NB4 (cell line): ENCODE results near the gene TDRD6.

ENCODE experiments used
- DNase-seq: peaks from one replicate; pipeline ENCODE4 v3.0.0; 2010; ENCODE audit warnings: low read depth
- H3K4me3 ChIP-seq: one replicate; pipeline ENCODE4 v1.5.1; 2011; ENCODE audit warnings: mild to moderate bottlenecking, low read depth, low read length, moderate library complexity
- CTCF ChIP-seq: IDR thresholded peaks from one replicate; pipeline ENCODE4 v1.5.1; 2012; ENCODE audit warnings: low read depth, low read length
- MAX ChIP-seq: IDR thresholded peaks from 2 replicates; pipeline ENCODE4 v1.6.1; 2011; ENCODE audit warnings: low read depth, low read length
- MYC ChIP-seq: IDR thresholded peaks from 2 replicates; pipeline ENCODE4 v1.6.1; 2011; ENCODE audit warnings: low read depth, low read length
- POLR2A ChIP-seq: IDR thresholded peaks from 2 replicates; pipeline ENCODE4 v1.6.1; 2011; ENCODE audit warnings: mild to moderate bottlenecking; ENCODE audit not compliant: insufficient read length; ENCODE audit errors: extremely low read depth

Gene TDRD6

GRCh38 chr6:46653439-46654195, 34.1 kb upstream of the TDRD6 start:
- H3K4me3 ChIP-seq, result no peak overlapping the region
- no peak for TF ChIP-seq MYC
- no peak for TF ChIP-seq POLR2A
- no peak for TF ChIP-seq CTCF
- DNase-seq, result no peak

- peak; percentile 20 for DNase-seq
- H3K4me3 ChIP-seq, result no peak overlapping the region
- TF ChIP-seq MAX, result no peak
- peak; percentile 38 for TF ChIP-seq CTCF
- TF ChIP-seq POLR2A, result no peak
- no peak for TF ChIP-seq MYC
Measured at GRCh38 chr6:46655803-46656202, 31.9 kb upstream of the TDRD6 start.

DNA sequence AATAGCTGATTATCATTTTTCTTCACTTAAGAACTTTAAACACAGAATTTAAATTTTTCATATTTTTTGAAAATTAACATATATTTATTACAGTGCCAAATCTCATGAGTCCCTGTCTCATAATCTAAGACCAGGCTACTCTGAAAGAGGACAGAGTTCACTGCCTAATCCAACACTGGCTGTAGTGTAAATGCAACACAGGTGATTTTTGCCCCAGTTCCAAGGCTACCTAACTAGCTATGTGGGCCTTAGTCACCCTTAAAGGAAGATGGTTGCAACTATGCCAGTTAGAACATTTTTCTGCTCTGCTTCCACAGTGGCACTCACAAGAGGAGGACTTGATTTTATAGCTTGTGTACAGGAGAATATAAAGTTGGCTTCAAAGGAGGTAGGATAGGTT, 30.0 kb upstream of the TDRD6 start:
- no peak for DNase-seq
- H3K4me3 ChIP-seq, result no peak overlapping the region
- TF ChIP-seq MYC, result no peak
- no peak for TF ChIP-seq CTCF
- TF ChIP-seq POLR2A, result no peak
- no peak for TF ChIP-seq MAX

DNA sequence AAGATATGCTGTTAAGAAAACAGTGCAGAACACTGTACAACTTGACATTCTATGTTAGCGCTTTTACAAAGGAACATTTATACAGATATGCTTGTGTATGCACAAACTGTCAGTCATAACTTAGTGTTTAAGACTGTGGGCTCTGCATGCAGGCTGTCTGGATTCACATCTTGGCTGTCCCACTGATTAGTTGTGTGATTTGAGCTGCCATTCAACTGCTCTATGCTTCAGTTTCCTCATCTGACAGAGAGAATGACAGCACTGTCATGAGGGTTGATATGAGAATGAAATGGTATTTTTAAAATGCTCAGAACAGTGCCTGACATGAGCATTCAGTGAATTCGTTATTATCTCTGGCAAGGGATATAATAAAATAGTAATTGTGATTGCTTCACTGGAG, 26.2 kb upstream of the TDRD6 start:
- no peak for DNase-seq
- no peak overlapping the region for H3K4me3 ChIP-seq
- no peak for TF ChIP-seq MYC
- no peak for TF ChIP-seq CTCF
- TF ChIP-seq MAX, result no peak
- no peak for TF ChIP-seq POLR2A

DNA sequence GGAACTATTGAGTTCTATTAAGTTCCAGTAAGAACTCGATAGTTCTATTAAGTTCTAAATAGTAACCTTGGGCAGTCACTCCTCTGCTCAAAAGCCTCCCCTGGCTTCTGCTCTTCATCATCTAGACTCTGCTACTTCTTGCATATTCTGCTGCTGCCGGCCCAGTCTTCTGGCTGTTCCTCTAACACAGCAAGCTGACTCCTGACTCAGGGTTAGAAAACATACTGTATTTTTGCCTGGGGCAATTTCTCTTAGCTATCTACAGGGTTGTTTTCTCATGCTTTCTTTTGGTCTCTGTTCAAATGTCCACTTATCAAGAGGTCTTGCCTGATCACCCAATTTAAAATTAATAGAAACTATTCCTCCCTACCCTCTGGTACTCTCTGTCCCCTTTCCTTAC, 20.3 kb upstream of the TDRD6 start:
- H3K4me3 ChIP-seq, result no peak overlapping the region
- no peak for TF ChIP-seq CTCF
- TF ChIP-seq MAX, result no peak
- TF ChIP-seq POLR2A, result no peak
- no peak for TF ChIP-seq MYC

GRCh38 chr6:46674410-46674809, 13.3 kb upstream of the TDRD6 start:
- H3K4me3 ChIP-seq, result no peak overlapping the region
- no peak for DNase-seq
- no peak for TF ChIP-seq POLR2A
- no peak for TF ChIP-seq MYC
- no peak for TF ChIP-seq CTCF
- no peak for TF ChIP-seq MAX

More for the DNA sequence above, 20.3 kb upstream of the TDRD6 start:
- no peak for DNase-seq
